Tongue (tissue), 2 donors: ENCODE measurements around the gene ST8SIA5. TPM values are rescaled to one million over a fixed set of nuclear protein-coding genes. Genes with fewer than 3 reads are reported as not detected.
A peak's percentile ranks its signal among the peaks of the same experiment; 100 is the strongest.

Source experiments
- DNase-seq: peaks from one replicate; pipeline ENCODE4 v3.0.0-alpha.2; 2015
- total RNA-seq: library from RNA; depleted of rRNA; stranded (reverse); fragments of >200 nt; gene quantifications from one replicate; pipeline ENCODE4 v1.2.3, GENCODE V29; 2014

Gene ST8SIA5
- total RNA-seq, 1 donor from 2014 or later: 9.0 TPM

GRCh38 chr18:46668694-46669093 is 88.2 kb downstream of the ST8SIA5 start:
- DNase-seq: no peak

- DNase-seq: no peak
Observed at GRCh38 chr18:46668135-46668534, 88.7 kb downstream of the ST8SIA5 start.

GRCh38 chr18:46663539-46663938 is 93.3 kb downstream of the ST8SIA5 start:
- DNase-seq: no peak

GRCh38 chr18:46660957-46661749 is 95.7 kb downstream of the ST8SIA5 start:
- DNase-seq: peak; percentile 68

- no peak for DNase-seq
Observed at GRCh38 chr18:46659484-46659883, 97.4 kb downstream of the ST8SIA5 start.

- DNase-seq: no peak
Observed at GRCh38 chr18:46657115-46657955, 99.5 kb downstream of the ST8SIA5 start, which contains the start of gene LOXHD1. LOXHD1 (minus strand) TSS chr18:46657220; CDS start chr18:46657033, 187 bp downstream.

- no peak for DNase-seq
Observed at GRCh38 chr18:46656326-46657114, 100.3 kb downstream of the ST8SIA5 start.

GRCh38 chr18:46652372-46652771 is 104.5 kb downstream of the ST8SIA5 start:
- no peak for DNase-seq

- no peak for DNase-seq
Observed at GRCh38 chr18:46650681-46651080, 106.2 kb downstream of the ST8SIA5 start.

GRCh38 chr18:46649071-46649862 is 107.6 kb downstream of the ST8SIA5 start:
- no peak for DNase-seq

GRCh38 chr18:46646468-46646867 is 110.4 kb downstream of the ST8SIA5 start:
- no peak for DNase-seq

- peak; percentile 28 for DNase-seq
Observed at GRCh38 chr18:46642561-46642960, 114.3 kb downstream of the ST8SIA5 start.

- DNase-seq: peak; percentile 51
Observed at GRCh38 chr18:46641917-46642316, 114.9 kb downstream of the ST8SIA5 start.

- DNase-seq: no peak
Observed at GRCh38 chr18:46639386-46639785, 117.5 kb downstream of the ST8SIA5 start.

GRCh38 chr18:46636040-46636630 is 120.7 kb downstream of the ST8SIA5 start:
- DNase-seq: no peak

GRCh38 chr18:46632401-46633071 is 124.3 kb downstream of the ST8SIA5 start:
- DNase-seq: no peak

GRCh38 chr18:46630991-46631390 is 125.9 kb downstream of the ST8SIA5 start:
- no peak for DNase-seq

GRCh38 chr18:46630160-46630559 is 126.7 kb downstream of the ST8SIA5 start:
- DNase-seq: no peak

GRCh38 chr18:46629361-46629760 is 127.5 kb downstream of the ST8SIA5 start:
- no peak for DNase-seq

GRCh38 chr18:46628206-46628605 is 128.6 kb downstream of the ST8SIA5 start:
- no peak for DNase-seq

GRCh38 chr18:46627136-46627535 is 129.7 kb downstream of the ST8SIA5 start:
- no peak for DNase-seq
